SU-DHL-6 (cell line): Measurements from ENCODE around the gene POLR2H.

ENCODE experiments used
- EZH2phosphoT487 ChIP-seq: fragments of 200-600 bp; sonication (generic), shearing (Covaris generic); conservative IDR thresholded peaks from 2 replicates; pipeline ENCODE4 v1.6.1; 2018; ENCODE audit warnings: mild to moderate bottlenecking, antibody characterized with exemption, low read length, moderate library complexity, mixed read lengths
- TF ChIP-seq, protein P1 (sequence below): fragments of 200-600 bp; sonication (generic); IDR thresholded peaks from one replicate; pipeline ENCODE4 v1.5.1; 2017; ENCODE audit warnings: antibody characterized with exemption, mild to moderate bottlenecking, low read length, moderate library complexity; ENCODE audit not compliant: insufficient read depth, poor library complexity, severe bottlenecking

DNA sequence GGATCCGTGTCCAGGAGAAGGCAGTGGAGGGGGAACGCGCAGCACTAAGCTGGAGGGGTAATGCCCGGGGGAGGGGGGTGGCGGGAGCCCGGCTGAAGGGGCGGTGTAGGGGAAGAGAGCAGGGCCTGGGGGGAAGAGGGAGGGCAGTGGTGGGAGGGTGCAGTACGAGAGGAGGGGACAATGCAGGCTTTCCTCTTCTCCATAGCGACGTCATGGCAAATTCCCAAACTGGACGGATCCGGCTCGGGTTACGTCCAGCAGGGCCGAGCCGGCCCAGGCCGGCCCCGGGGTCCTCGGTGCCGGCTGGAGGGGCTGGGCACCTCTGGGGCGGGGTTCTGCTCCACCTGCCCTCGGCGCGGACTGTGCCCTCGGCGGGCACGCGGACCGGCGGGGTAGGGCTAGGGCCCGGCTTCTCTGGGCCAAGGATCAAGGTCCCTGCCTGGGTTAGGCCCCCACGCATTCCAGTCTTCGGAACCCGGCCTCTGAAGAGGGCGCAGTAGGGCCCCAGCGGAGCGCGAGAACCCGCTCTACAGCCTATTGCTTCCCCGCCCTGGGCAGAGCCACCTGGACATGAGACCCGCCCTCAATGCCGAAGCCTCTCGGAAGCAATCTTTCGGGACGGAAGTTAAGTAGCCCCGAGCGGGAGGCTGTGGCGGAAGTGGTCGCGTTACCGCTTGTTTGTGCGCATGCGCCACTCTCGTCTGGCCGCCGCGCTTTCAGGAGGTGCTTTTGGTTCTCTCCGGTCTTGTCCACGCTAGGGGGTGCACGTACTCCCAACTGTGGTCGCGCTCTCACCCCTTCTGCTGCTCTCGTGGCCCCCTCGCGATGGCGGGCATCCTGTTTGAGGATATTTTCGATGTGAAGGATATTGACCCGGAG lies 1.4 kb downstream of the POLR2H start:
- TF ChIP-seq, protein P1, sequence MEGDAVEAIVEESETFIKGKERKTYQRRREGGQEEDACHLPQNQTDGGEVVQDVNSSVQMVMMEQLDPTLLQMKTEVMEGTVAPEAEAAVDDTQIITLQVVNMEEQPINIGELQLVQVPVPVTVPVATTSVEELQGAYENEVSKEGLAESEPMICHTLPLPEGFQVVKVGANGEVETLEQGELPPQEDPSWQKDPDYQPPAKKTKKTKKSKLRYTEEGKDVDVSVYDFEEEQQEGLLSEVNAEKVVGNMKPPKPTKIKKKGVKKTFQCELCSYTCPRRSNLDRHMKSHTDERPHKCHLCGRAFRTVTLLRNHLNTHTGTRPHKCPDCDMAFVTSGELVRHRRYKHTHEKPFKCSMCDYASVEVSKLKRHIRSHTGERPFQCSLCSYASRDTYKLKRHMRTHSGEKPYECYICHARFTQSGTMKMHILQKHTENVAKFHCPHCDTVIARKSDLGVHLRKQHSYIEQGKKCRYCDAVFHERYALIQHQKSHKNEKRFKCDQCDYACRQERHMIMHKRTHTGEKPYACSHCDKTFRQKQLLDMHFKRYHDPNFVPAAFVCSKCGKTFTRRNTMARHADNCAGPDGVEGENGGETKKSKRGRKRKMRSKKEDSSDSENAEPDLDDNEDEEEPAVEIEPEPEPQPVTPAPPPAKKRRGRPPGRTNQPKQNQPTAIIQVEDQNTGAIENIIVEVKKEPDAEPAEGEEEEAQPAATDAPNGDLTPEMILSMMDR: peak; percentile 36
- TF ChIP-seq EZH2phosphoT487: no peak
